GM23338 (cell line): ENCODE measurements around the gene TMEM219. TPM values are rescaled to one million over a fixed set of nuclear protein-coding genes. Genes with fewer than 3 reads are reported as not detected.

Source experiments
- ATAC-seq: fragments of 200-7000 bp; cut with Tn5 transposase; 3 replicates; pipeline ENCODE4 v1.9.1; 2020
- DNase-seq: peaks from one replicate; pipeline ENCODE4 v3.0.0-alpha.2; 2015; ENCODE audit warnings: low spot score
- H2AFZ ChIP-seq: fragments of 200-600 bp; sonication (generic); 2 replicates; pipeline ENCODE4 v1.8.0; 2016; ENCODE audit warnings: antibody characterized with exemption, mild to moderate bottlenecking, moderate library complexity
- H3F3A ChIP-seq: fragments of 200-600 bp; sonication (generic); replicated peaks from 2 replicates; pipeline ENCODE4 v1.8.0; 2017; ENCODE audit warnings: antibody characterized with exemption, mixed run types, low read depth
- H3K27ac ChIP-seq: fragments of 200-600 bp; sonication (generic); 2 replicates; pipeline ENCODE4 v1.6.1; 2016; ENCODE audit warnings: low read depth
- H3K27me3 ChIP-seq: fragments of 200-600 bp; sonication (generic); 2 replicates; pipeline ENCODE4 v1.8.0; 2016; ENCODE audit warnings: mild to moderate bottlenecking, mixed run types, moderate library complexity; ENCODE audit not compliant: insufficient read depth
- H3K36me3 ChIP-seq: fragments of 200-600 bp; sonication (generic); 2 replicates; pipeline ENCODE4 v1.8.0; 2016; ENCODE audit warnings: mild to moderate bottlenecking; ENCODE audit not compliant: insufficient read depth
- H3K4me1 ChIP-seq: fragments of 200-600 bp; sonication (generic); 2 replicates; pipeline ENCODE4 v1.8.0; 2016; ENCODE audit warnings: mild to moderate bottlenecking, moderate library complexity; ENCODE audit not compliant: insufficient read depth
- H3K4me2 ChIP-seq: fragments of 200-600 bp; sonication (generic); 2 replicates; pipeline ENCODE4 v1.7.1; 2017; ENCODE audit warnings: mixed run types
- H3K4me3 ChIP-seq: fragments of 200-600 bp; sonication (generic); 2 replicates; pipeline ENCODE4 v1.6.1; 2016; ENCODE audit warnings: mixed run types
- H3K79me2 ChIP-seq: fragments of 200-600 bp; sonication (generic); replicated peaks from 2 replicates; pipeline ENCODE4 v1.8.0; 2017; ENCODE audit warnings: mild to moderate bottlenecking; ENCODE audit not compliant: insufficient read depth
- H3K9me2 ChIP-seq: fragments of 200-600 bp; sonication (generic); 2 replicates; pipeline ENCODE4 v1.8.0; 2017; ENCODE audit not compliant: insufficient read depth
- H4K20me1 ChIP-seq: fragments of 200-600 bp; sonication (generic); replicated peaks from 2 replicates; pipeline ENCODE4 v1.8.0; 2017; ENCODE audit warnings: mild to moderate bottlenecking; ENCODE audit not compliant: insufficient read depth
- H3K27ac Mint-ChIP-seq: 2 replicates; pipeline ENCODE4 v1.8.0; 2020; ENCODE audit warnings: inconsistent platforms, mild to moderate bottlenecking, moderate library complexity, mixed read lengths
- H3K27me3 Mint-ChIP-seq: 3 replicates; pipeline ENCODE4 v1.8.0; 2022; ENCODE audit warnings: low read depth, mild to moderate bottlenecking, moderate library complexity, mixed read lengths, inconsistent platforms; ENCODE audit not compliant: insufficient read depth, poor library complexity
- H3K36me3 Mint-ChIP-seq: 3 replicates; pipeline ENCODE4 v1.8.0; 2021; ENCODE audit warnings: low read depth, mild to moderate bottlenecking, inconsistent platforms, moderate library complexity, mixed read lengths
- H3K4me1 Mint-ChIP-seq: 3 replicates; pipeline ENCODE4 v1.8.0; 2020; ENCODE audit warnings: mild to moderate bottlenecking, inconsistent platforms, mixed read lengths
- H3K4me3 Mint-ChIP-seq: 3 replicates; pipeline ENCODE4 v1.8.0; 2021; ENCODE audit warnings: moderate library complexity, mild to moderate bottlenecking, inconsistent platforms, mixed read lengths
- H3K9me3 Mint-ChIP-seq: 3 replicates; pipeline ENCODE4 v1.8.0; 2020; ENCODE audit warnings: moderate library complexity, mild to moderate bottlenecking, inconsistent platforms, mixed read lengths
- CREB1 ChIP-seq: fragments of 250-450 bp; sonication (Bioruptor Pico); IDR thresholded peaks from 2 replicates; pipeline ENCODE4 v1.5.0; 2020; ENCODE audit warnings: low read depth, mild to moderate bottlenecking, moderate library complexity
- EZH2 ChIP-seq: fragments of 200-600 bp; sonication (generic); IDR thresholded peaks from one replicate; pipeline ENCODE4 v1.8.0; 2017; ENCODE audit warnings: antibody characterized with exemption, mild to moderate bottlenecking, low read depth; ENCODE audit not compliant: unreplicated experiment
- EZH2phosphoT487 ChIP-seq: fragments of 200-600 bp; sonication (generic); IDR thresholded peaks from one replicate; pipeline ENCODE4 v1.8.1; 2018; ENCODE audit warnings: antibody characterized with exemption; ENCODE audit not compliant: unreplicated experiment
- POLR2AphosphoS5 ChIP-seq: IDR thresholded peaks from 2 replicates; pipeline ENCODE4 v1.6.1; 2016; ENCODE audit warnings: antibody characterized with exemption, low read depth
- STAT1 ChIP-seq: IDR thresholded peaks from one replicate; pipeline ENCODE4 v1.6.1; 2016; ENCODE audit warnings: antibody characterized with exemption; ENCODE audit not compliant: unreplicated experiment
- ZNF114 ChIP-seq: fragments of 250-450 bp; sonication (Bioruptor Pico); IDR thresholded peaks from 2 replicates; pipeline ENCODE4 v1.5.0; 2020; ENCODE audit warnings: mild to moderate bottlenecking, moderate library complexity
- polyA plus RNA-seq: library from polyadenylated mRNA; unstranded; fragments of >200 nt; fragmentation: Nextera tagmentation; extraction: Ambion mirVana; gene quantifications from 2 replicates; pipeline ENCODE4 v1.2.1, GENCODE V29; 2016
- total RNA-seq: library from RNA; depleted of rRNA; stranded (reverse); fragments of >200 nt; shearing (Covaris generic); gene quantifications from 2 replicates; pipeline ENCODE4 v1.2.3, GENCODE V29; 2014
- TF ChIP-seq, protein P1 (sequence below), 2 experiments: fragments of 200-600 bp in 1 of 2; sonication (generic) in 1 of 2; conservative IDR thresholded peaks; 2 replicates each; pipeline versions ENCODE4 v1.5.1 to v1.6.1; 2016 to 2017; ENCODE audit warnings: antibody characterized with exemption in 2 of 2, low read depth in 2 of 2, mild to moderate bottlenecking in 2 of 2, moderate library complexity in 1 of 2
- TF ChIP-seq, protein P2 (sequence below): fragments of 250-450 bp; sonication (Bioruptor Pico); IDR thresholded peaks from 2 replicates; pipeline ENCODE4 v1.5.0; 2020; ENCODE audit warnings: mild to moderate bottlenecking, moderate library complexity
- TF ChIP-seq, protein P3 (sequence below): IDR thresholded peaks from 2 replicates; pipeline ENCODE4 v1.6.1; 2016; ENCODE audit warnings: antibody characterized with exemption

Gene TMEM219
- total and polyA plus RNA-seq, 2 experiments from 2014 or later = 50.0 to 82.3 TPM

DNA sequence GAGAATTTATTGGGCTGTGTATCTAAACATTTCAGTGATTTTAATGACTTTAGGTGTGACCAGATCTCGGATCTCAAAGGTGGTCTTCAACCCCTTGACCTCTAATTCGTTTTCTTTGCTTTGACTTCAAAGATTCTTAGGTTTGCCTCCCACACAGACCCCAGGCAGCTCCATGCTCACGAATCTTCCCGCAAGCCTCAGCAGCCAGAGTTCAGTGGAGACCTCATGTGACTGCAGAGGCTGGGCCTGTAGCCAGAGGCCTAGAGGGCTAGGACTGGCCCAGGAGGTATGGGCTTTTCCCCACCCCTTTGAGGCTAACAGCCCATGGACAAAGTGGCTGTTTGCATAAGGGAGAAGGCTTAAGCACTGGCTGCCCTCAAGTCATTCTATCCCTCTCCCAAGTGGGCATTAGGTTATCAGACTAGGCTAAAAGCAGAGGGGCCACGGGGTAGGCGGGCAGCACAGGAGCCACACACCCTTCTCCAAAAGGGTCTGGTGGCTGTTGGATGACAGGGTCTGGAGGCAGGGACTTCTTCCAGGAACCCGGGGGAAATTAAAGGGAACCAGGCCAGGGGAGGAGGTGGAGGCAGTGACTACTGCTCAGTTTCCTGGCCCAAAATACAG lies 30.6 kb downstream of the TMEM219 start (continued):
- TF ChIP-seq, protein P1, sequence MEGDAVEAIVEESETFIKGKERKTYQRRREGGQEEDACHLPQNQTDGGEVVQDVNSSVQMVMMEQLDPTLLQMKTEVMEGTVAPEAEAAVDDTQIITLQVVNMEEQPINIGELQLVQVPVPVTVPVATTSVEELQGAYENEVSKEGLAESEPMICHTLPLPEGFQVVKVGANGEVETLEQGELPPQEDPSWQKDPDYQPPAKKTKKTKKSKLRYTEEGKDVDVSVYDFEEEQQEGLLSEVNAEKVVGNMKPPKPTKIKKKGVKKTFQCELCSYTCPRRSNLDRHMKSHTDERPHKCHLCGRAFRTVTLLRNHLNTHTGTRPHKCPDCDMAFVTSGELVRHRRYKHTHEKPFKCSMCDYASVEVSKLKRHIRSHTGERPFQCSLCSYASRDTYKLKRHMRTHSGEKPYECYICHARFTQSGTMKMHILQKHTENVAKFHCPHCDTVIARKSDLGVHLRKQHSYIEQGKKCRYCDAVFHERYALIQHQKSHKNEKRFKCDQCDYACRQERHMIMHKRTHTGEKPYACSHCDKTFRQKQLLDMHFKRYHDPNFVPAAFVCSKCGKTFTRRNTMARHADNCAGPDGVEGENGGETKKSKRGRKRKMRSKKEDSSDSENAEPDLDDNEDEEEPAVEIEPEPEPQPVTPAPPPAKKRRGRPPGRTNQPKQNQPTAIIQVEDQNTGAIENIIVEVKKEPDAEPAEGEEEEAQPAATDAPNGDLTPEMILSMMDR (conservative IDR thresholded peaks at IDR 0.05; ENCODE audit: low read depth in 2 of 2) = no peak
- TF ChIP-seq, protein P2, sequence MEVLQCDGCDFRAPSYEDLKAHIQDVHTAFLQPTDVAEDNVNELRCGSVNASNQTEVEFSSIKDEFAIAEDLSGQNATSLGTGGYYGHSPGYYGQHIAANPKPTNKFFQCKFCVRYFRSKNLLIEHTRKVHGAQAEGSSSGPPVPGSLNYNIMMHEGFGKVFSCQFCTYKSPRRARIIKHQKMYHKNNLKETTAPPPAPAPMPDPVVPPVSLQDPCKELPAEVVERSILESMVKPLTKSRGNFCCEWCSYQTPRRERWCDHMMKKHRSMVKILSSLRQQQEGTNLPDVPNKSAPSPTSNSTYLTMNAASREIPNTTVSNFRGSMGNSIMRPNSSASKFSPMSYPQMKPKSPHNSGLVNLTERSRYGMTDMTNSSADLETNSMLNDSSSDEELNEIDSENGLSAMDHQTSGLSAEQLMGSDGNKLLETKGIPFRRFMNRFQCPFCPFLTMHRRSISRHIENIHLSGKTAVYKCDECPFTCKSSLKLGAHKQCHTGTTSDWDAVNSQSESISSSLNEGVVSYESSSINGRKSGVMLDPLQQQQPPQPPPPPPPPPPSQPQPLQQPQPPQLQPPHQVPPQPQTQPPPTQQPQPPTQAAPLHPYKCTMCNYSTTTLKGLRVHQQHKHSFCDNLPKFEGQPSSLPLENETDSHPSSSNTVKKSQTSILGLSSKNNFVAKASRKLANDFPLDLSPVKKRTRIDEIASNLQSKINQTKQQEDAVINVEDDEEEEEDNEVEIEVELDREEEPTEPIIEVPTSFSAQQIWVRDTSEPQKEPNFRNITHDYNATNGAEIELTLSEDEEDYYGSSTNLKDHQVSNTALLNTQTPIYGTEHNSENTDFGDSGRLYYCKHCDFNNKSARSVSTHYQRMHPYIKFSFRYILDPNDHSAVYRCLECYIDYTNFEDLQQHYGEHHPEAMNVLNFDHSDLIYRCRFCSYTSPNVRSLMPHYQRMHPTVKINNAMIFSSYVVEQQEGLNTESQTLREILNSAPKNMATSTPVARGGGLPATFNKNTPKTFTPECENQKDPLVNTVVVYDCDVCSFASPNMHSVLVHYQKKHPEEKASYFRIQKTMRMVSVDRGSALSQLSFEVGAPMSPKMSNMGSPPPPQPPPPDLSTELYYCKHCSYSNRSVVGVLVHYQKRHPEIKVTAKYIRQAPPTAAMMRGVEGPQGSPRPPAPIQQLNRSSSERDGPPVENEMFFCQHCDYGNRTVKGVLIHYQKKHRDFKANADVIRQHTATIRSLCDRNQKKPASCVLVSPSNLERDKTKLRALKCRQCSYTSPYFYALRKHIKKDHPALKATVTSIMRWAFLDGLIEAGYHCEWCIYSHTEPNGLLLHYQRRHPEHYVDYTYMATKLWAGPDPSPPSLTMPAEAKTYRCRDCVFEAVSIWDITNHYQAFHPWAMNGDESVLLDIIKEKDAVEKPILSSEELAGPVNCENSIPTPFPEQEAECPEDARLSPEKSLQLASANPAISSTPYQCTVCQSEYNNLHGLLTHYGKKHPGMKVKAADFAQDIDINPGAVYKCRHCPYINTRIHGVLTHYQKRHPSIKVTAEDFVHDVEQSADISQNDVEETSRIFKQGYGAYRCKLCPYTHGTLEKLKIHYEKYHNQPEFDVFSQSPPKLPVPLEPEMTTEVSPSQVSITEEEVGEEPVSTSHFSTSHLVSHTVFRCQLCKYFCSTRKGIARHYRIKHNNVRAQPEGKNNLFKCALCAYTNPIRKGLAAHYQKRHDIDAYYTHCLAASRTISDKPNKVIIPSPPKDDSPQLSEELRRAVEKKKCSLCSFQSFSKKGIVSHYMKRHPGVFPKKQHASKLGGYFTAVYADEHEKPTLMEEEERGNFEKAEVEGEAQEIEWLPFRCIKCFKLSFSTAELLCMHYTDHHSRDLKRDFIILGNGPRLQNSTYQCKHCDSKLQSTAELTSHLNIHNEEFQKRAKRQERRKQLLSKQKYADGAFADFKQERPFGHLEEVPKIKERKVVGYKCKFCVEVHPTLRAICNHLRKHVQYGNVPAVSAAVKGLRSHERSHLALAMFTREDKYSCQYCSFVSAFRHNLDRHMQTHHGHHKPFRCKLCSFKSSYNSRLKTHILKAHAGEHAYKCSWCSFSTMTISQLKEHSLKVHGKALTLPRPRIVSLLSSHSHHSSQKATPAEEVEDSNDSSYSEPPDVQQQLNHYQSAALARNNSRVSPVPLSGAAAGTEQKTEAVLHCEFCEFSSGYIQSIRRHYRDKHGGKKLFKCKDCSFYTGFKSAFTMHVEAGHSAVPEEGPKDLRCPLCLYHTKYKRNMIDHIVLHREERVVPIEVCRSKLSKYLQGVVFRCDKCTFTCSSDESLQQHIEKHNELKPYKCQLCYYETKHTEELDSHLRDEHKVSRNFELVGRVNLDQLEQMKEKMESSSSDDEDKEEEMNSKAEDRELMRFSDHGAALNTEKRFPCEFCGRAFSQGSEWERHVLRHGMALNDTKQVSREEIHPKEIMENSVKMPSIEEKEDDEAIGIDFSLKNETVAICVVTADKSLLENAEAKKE (CRISPR knock-in tag) = no peak

DNA sequence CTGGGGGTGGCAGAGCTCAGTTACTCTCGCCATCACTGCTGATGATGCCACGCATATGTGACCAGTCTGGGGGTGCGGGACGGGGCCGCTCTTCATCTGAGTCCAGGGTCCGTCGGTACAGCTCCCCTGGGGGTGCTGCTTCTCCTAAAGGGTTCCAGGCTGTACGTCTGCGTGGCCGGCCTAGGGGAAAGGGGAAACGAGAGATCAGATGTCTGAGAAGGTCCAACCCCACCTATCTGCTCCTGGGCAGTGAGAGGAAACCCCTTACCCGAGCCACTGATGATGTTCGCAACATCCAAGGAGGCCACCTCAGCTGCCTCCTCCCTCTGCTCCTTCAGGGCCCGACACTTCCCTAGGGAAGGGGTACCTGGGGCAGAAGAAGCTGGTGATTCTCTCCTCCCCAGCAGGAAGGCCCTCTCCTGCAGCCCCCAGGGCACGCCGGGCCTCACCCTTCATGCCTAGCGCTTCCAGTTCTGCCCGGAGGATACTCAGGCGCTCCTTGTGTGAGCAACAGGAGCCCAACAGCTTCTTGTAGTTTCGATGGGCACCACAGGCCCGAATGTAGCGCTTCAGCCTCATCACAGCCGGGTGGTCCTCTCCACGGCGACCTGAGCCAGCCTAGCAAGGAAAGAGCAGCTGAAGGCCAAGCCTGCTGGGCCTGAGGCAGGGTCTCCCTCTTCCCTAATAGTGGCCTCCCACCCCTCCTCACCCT lies 31.5 kb downstream of the TMEM219 start:
- Mint-ChIP-seq H3K9me3 (peaks cover 2% of the 10 kb centered on the region; the same call in 2 of the 3 replicates), H3K4me1 (peaks cover 15% of the 10 kb centered on the region)
- no peak for TF ChIP-seq ZNF114 (CRISPR knock-in tag)
- no peak for TF ChIP-seq EZH2phosphoT487
- no peak for TF ChIP-seq POLR2AphosphoS5
- TF ChIP-seq, protein P1 (conservative IDR thresholded peaks at IDR 0.05; ENCODE audit: low read depth in 2 of 2) = no peak
- TF ChIP-seq, protein P3, sequence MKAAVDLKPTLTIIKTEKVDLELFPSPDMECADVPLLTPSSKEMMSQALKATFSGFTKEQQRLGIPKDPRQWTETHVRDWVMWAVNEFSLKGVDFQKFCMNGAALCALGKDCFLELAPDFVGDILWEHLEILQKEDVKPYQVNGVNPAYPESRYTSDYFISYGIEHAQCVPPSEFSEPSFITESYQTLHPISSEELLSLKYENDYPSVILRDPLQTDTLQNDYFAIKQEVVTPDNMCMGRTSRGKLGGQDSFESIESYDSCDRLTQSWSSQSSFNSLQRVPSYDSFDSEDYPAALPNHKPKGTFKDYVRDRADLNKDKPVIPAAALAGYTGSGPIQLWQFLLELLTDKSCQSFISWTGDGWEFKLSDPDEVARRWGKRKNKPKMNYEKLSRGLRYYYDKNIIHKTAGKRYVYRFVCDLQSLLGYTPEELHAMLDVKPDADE = no peak
- TF ChIP-seq STAT1 = no peak
- no peak for TF ChIP-seq EZH2
- no peak for TF ChIP-seq CREB1 (CRISPR knock-in tag)

More for the DNA sequence above, 31.5 kb downstream of the TMEM219 start:
- no peak overlapping the region for H3K27ac ChIP-seq
- no peak overlapping the region for H2AFZ ChIP-seq
- Mint-ChIP-seq H3K4me3 (no peak overlapping the region), H3K27ac (no peak overlapping the region), H3K27me3 (peaks cover 13% of the 10 kb centered on the region), H3K36me3 (peaks cover 48% of the 10 kb centered on the region)
- peaks cover 6% of the 10 kb centered on the region; the same call in 1 of the 2 replicates for H4K20me1 ChIP-seq
- no peak overlapping the region for H3K4me2 ChIP-seq
- H3K36me3 ChIP-seq = peaks cover 7% of the 10 kb centered on the region
- H3K4me1 ChIP-seq = peaks cover 13% of the 10 kb centered on the region
- peaks cover 7% of the 10 kb centered on the region; the same call in 1 of the 2 replicates for H3K79me2 ChIP-seq
- peaks cover 20% of the 10 kb centered on the region for H3F3A ChIP-seq
- no peaks in the 10 kb centered on the region for H3K9me2 ChIP-seq
- no peaks in the 10 kb centered on the region for H3K27me3 ChIP-seq
- DNase-seq = no peak
- H3K4me3 ChIP-seq = no peak overlapping the region
- ATAC-seq = no peak
